DOHH2 (cell line): ENCODE results near the gene PSRC1.

Experiments
- EZH2phosphoT487 ChIP-seq: fragments of 200-600 bp; sonication (generic); IDR thresholded peaks from 2 replicates; pipeline ENCODE4 v1.6.1; 2017; ENCODE audit warnings: borderline replicate concordance, mild to moderate bottlenecking, antibody characterized with exemption, low read length, moderate library complexity, mixed read lengths
- TF ChIP-seq, protein P1 (sequence below): fragments of 200-600 bp; sonication (generic); IDR thresholded peaks from one replicate; pipeline ENCODE4 v1.5.1; 2014; ENCODE audit warnings: antibody characterized with exemption, mild to moderate bottlenecking, low read depth, low read length; ENCODE audit not compliant: poor library complexity, severe bottlenecking

DNA sequence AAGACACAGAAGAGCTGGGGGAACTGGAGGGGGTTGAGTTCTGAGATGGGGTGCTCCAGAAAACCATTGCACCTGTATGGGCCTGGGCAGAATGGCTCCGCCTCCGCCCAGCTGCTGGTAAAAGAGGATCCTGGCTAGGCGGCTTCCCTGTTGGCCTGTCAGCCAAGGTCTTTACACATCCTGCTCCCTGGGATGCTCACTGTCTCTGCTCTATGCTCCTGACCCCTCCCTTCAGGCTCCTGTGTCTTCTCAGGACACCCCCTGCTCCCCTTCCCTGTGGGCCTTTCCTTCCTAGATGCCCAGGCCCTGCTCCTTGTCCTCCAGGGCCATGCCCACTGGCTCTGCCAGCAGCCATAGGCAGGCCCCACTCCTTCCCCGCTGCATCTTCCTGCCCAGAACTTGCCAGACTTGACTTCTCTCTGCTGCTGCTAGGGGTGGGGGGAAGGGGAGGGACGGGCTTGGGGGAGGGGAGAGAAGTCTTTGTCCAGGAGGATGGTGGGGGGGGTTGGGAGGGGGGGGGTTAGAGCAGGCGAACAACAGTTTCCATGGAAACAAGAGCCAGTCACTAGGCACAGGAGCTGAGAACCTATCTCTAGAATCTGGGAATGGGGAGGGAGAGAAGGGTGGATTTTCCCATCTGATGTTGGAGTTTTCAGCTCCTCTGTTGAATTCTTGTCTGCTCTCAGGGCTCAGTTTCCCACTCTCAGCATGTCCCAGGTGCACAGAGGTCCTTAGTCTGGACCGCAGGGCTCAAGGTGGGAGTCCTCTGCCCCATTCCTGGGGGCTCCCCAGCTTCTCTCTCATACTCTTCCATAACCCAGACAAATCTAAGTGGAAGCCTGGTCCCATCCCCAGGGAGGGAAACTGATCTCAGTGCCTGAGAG lies 23.0 kb downstream of the PSRC1 start:
- TF ChIP-seq, protein P1, sequence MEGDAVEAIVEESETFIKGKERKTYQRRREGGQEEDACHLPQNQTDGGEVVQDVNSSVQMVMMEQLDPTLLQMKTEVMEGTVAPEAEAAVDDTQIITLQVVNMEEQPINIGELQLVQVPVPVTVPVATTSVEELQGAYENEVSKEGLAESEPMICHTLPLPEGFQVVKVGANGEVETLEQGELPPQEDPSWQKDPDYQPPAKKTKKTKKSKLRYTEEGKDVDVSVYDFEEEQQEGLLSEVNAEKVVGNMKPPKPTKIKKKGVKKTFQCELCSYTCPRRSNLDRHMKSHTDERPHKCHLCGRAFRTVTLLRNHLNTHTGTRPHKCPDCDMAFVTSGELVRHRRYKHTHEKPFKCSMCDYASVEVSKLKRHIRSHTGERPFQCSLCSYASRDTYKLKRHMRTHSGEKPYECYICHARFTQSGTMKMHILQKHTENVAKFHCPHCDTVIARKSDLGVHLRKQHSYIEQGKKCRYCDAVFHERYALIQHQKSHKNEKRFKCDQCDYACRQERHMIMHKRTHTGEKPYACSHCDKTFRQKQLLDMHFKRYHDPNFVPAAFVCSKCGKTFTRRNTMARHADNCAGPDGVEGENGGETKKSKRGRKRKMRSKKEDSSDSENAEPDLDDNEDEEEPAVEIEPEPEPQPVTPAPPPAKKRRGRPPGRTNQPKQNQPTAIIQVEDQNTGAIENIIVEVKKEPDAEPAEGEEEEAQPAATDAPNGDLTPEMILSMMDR, result no peak
- TF ChIP-seq EZH2phosphoT487, result no peak
